Glomerular endothelial cell (primary cell): ENCODE results near the gene EIF4E. TPM values are rescaled to one million over a fixed set of nuclear protein-coding genes. Genes with fewer than 3 reads are reported as not detected.
"Not testable (repeated sequence)": the region's sequence is repeated elsewhere in the genome, so short reads cannot be mapped to it uniquely, and the experiment has no call there.

Source experiments
- DNase-seq: peaks from one replicate; pipeline ENCODE4 v3.0.0-alpha.2; 2011; ENCODE audit warnings: low read depth, low spot score; ENCODE audit errors: extremely low read depth
- total RNA-seq: library from RNA; depleted of rRNA; stranded (reverse); fragments of >200 nt; gene quantifications from 2 replicates; pipeline ENCODE4 v1.2.3, GENCODE V29; 2015

The EIF4E gene
- total RNA-seq, 1 donor from 2014 or later = 108 TPM

- DNase-seq = not testable (repeated sequence)
Observed at GRCh38 chr4:98934851-98935250, 5.9 kb upstream of the EIF4E start.

DNA sequence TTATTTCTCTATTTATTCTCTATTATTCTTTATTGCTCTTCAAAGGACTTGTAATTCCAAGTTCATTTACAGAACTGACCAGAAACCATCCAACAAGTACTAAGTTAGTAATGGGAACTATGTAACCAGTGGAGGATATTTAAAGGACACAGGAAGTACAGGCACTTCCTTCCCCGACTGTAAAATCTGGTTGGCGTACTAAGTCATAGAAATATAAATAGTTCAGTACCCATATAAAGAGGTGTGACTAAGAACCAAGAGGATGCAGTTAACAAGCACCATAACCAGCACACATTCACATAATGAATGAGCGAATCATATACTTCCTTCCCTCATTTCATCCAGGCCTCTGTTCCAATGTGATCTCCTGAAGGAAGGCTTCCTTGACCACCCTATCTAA is 3.6 kb upstream of the EIF4E start:
- peak; percentile 68 for DNase-seq

DNA sequence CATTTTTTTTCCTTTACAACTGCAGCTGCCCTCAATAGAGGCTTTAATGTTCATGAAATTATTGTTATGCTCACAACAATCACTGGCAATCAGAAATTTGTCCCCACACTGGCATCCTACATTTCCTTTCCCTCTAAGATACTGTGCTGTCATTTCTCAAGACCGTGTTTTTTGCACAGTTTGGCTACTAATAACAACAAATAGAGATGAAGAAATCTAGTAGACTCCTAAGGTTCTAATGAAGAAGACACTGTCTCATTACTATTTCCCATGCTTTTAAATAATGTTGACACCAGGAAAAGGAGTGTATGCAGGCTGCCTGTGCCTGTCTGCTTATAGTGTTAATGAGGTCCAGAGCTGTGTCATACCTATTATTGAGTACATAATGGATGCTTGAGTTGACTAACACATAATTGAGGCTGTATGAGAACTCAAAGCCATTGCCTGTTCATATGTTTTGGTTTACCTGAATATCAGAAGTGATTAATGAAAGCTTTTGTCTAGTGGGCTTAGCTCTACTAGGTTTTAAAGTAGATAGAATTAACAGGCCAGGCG is 1.5 kb upstream of the EIF4E start:
- no peak for DNase-seq

- DNase-seq = peak; percentile 83
Observed at GRCh38 chr4:98929341-98930267, 671 bp upstream of the EIF4E start.

DNA sequence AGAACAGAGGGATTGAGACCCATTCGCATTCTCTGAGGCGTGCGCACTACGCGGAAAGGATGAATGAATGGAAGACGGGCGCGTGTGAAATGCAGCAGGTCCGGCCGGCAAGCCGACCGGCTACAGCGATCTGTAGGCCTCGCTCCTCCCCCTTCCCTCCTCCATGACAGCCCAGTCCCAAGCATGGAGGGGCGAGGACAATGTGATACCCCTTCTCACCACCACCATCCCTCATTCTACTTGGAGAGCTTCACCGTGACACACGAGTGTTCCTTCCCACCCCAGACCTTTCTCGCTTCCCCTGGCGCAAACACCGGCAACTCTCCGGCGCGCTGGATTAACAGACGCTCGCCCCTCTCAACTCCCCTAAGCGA is 815 bp downstream of the EIF4E start:
- DNase-seq = no peak

DNA sequence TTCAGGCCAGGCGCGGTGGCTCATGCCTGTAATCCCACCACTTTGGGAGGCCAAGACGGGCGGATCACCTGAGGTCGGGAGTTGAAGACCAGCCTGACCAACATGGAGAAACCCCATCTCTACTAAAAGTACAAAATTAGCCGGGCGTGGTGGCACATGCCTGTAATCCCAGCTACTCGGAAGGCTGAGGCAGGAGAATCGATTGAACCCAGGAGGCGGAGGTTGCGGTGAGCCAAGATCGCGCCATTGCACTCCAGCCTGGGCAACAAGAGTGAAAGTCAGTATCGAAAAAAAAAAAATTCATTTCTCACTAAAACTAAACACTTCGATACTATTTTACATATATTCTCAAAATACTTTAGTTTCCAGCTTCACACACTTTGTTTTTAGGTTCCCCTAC is 2.7 kb downstream of the EIF4E start:
- not testable (repeated sequence) for DNase-seq

- DNase-seq = no peak
Observed at GRCh38 chr4:98921292-98921691, 7.6 kb downstream of the EIF4E start.

GRCh38 chr4:98919996-98920395 is 8.9 kb downstream of the EIF4E start:
- DNase-seq = no peak

GRCh38 chr4:98910728-98911127 is 18.2 kb downstream of the EIF4E start:
- not testable (repeated sequence) for DNase-seq

DNA sequence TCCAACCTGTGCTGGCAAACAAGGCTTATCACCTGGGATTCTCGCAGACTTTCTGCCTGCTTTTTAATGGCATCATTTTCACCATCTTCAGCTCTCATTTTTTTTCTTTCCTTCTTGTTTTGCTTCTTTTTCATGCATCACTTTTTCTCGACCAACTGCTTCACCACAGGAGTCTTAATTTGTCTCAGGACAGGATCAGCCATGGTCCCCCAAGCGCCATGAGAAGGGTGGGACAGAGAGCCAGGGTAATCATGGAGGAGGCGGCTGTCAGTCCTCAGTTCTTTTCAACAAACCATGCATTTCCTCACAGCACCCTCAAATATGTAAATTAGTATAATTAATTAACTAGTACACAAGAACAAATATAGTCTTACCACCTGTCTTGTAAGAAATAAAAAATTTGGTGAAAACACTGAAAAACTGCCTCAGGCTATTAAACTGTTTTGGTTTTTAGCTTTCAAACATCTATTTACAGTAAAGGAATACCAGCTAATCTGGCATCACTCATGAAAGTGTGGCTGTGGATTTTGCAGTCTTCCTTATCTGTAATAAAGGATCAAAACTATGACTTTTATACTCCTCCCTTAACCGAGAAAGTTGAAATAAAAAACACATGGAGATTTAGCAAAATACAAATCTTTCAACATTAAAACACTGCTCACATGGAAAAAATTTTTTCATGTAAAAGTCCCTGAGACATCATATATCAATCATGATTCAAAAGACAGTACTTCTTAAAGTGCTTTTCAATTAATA is 19.1 kb downstream of the EIF4E start:
- DNase-seq = no peak

DNA sequence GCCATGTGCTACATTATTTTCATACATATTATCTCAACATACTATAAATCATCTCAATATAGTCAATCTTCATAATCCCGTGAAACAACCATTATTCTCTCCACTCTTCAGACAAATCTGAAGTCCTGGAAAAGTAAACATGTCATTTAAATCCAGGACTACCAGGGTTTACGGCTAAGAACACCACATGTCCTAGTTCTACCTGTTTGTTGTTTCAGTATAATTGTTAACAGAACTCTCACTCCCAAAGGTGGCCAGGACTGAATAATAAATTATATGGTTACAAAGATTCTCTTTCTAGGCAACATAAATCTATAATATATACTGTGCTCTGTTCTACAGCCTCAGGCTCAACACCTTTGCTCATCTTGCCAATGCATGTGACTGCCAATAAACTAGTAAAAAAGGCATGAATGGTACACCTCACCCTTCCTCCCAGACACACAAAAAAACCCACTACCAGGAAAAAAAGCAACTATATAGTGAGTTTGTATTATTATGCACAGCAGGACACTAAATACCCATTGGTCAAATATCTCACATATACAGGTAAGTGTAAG is 20.1 kb downstream of the EIF4E start:
- no peak for DNase-seq

DNA sequence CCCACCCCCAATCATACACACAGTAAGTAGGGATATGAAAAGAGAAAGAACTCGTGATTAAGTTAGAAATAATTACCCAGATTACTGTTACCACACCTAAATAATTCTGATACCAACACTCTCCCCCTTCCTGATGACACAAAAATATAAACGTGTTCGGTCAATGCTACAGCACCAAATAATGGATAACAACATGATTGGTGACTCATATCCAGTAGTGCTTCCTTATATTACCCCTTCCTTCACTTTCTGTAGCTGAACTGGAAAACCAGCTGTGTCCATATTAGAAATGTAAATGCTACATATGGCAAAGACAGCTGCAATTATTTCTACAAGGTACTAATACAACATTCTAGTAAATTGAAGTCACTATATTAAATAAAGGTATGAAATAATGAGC is 20.8 kb downstream of the EIF4E start:
- no peak for DNase-seq

DNA sequence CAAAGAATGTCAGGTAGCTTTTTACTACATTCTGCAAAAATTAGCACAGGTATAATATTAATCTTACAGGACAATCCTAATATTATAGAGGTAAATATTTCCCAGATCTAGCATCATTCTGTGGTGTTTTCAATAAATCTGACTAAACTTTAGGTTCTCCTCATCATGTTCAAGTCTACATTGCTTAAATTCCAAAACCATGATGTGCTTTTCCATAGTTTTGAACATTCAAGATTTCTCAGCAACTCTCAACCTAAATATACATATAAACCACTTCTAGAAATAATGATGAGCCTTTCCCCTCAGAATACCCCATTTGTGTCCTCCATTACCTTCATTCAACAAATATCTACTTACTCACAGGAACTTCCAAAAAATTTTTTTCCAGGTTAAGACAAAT is 23.1 kb downstream of the EIF4E start:
- no peak for DNase-seq

DNA sequence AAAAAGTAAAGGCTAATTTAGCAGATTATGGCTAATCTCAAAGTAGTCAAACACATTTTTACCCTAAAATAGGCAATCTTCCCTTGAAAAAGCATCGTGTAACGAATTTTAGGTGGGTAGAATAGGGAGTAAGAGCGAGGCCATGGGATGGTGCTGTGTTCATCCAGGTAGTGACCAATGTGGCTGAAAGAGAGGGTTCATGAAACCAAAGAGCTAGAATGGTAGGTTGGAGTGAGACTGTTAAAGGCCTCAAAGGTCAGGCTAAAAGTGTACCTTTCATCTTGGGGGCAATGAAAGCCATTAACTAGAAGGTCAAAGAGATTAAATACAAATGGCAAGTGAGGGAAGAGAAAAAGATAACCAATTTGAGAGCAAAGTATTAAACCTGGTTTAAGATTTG is 23.6 kb downstream of the EIF4E start:
- no peak for DNase-seq

- DNase-seq = no peak
Observed at GRCh38 chr4:98903963-98904362, 25.0 kb downstream of the EIF4E start.

DNA sequence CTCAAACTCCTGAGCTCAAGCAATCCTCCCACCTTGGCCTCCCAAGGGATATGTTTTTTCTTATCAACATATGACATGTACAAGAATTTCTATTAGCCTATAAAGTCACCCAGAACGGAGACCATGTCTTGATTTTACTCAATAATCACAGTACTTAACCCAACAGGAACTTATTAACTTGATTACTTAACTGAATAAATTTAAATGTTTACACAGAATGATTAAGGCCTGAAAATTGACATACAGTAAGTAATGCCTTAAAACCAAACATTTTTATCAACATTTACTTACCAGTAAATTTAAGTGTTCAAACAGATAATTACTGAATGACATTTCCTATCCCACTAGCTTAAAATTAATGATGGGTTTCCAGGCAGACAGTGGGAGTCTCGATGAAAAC is 25.4 kb downstream of the EIF4E start:
- DNase-seq = no peak

GRCh38 chr4:98899277-98899676 is 29.7 kb downstream of the EIF4E start:
- no peak for DNase-seq

DNA sequence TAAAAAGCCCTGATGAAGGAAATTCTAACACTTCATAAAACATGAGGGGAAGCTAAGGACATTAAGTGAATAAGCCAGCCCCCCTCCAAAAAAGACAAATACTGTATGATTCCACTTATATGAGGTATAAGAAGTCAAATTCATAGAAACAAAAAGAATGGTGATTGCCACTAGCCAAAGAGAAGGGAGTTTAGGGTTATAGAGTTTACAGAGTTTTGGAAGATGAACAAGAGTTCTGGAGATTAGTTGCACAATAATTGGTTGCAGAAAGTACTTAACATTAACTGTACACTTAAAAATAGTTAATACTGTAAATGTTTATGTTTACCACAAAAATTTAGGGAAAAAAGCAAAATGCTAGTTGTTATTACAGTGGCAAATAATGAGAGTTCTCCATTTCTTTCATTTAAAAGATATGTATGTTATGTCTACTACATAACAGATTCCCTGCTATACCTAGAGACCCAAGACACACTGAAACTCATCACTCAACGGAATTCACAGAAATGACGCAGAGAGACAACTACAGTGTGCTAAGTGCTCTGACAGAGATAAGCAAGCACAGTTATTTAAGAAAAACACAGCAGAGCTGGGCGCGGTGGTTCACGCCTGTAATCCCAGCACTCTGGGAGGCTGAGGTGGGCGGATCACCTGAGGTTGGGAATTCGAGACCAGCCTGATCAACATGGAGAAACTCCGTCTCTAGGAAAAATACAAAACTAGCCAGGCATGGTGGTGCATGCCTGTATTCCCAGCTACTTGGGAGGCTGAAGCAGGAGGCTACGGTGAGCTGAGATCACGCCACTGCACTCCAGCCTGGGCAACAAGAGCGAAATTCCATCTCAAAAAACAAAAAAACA is 37.2 kb downstream of the EIF4E start:
- no peak for DNase-seq

DNA sequence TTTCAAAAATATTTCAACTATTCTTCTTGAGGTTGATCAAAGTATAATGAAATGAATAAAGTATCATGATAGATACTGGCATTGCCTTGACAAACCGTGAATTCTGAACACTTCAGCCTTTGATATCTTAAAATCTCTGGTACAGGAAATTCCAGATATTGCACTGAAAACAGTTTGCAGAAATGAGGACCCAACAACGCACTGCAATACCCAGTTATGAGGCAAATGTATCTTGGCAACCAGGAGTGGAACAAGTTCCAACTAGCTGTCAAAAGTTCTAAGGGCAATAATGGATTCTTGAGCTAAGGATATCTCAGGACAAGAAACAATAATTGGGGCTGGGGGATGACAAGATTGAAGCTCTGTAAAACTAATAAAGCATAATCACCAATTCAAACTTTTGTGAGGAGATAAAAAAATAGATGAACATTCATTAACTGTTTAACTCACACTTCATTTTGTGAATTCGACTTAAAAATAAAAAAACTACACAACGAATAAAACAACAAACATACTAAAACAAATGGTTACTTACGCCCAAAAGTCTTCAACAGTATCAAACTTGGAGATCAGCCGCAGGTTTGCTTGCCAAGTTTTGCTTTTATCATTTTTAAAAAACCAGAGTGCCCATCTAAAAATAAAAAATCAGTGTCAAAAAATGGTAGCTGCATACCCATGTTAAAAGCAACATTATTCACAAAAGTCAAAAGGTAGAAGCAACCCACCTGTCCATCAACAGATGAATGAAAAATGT is 38.1 kb downstream of the EIF4E start:
- peak; percentile 31 for DNase-seq

GRCh38 chr4:98887145-98887544 is 41.8 kb downstream of the EIF4E start:
- no peak for DNase-seq
